ENCODE measurements around the gene G6PD.
"Not testable (repeated sequence)": the region's sequence is repeated elsewhere in the genome, so short reads cannot be mapped to it uniquely, and the experiment has no call there.

The G6PD gene

DNA sequence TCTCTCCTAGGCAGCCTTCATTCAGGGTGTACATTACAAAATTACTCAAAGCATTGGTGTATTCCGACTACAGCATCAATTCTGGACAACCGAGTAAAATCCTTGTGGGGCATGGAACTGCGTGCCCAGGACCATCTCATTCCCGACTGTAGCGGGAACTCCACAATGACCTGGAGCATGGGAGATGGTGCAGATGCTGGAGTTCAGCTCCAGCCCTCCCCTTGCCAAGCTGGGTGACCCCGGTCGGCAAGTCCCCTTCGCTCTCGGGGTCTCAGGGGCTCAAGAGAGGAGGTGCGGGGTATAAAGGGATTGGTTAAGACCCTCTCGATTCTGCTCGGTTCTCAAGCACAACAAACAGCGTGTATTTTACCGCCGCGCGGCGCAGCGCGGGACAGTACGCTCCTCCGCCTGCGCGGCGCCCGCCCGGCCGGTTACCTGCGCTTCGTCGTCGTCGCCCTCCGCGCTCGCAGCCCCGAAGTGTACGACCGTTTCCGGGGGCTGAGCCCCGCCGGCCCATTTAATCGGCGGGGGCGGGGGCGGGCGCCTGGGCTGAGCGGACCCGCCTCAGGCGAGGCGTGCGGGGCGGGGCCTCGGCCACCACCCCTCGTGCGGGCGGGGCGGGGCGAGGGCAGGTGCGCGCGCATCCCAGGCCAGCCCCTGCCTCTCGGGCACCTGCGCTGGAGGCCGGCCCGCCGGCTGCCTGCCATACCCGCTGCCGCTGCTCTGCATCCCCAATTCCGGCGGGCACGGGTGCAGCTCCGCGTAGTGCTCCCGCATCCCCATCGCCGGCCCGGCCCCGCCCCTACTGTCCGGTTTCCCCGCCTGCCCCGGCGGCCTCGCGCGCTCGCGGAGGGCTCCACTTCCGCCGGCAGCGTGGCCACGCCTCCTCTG, at the start of gene G6PD:
TSS of gene G6PD (minus strand) at position 493 of the 891 bp plus-strand sequence. CDS start 691 bp downstream, outside the sequence.
- DNase-seq (ENCODE audit: low read depth in 1 of 2, low spot score in 1 of 2): peak; percentile 52 to 75

DNA sequence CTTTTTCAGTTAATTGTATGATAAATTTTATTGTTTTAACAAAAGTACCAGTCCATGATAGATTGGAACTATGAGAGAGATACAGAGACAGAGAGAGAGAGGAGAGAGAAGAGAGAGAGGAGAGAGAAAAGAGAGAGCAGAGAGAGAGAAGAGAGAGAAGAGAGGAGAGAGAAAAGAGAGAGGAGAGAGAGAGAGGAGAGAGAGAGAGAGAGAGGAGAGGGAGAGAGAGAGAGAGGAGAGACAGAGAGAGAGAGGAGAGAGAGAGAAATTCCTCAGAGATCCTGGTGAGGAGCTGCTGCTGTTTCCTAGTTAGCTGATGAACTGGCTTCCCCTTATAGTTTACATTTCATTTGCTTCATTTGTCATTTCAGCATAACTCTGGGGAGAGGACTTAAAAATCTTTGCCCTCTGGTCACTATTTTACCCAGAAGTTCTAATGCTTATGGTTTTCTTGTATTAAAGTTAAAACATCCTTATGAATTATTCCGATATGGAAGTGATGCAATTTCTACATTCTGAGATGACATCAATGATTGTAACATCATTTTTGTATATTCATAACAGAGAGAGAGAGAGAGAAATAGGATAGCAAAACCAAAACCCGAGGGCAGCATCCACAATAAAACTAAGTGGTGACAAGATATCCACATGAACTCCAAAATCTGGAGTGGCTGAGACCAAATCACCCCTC, 49.1 kb upstream of the G6PD start:
- no peak for DNase-seq (ENCODE audit: low read depth in 1 of 2, low spot score in 1 of 2)

DNA sequence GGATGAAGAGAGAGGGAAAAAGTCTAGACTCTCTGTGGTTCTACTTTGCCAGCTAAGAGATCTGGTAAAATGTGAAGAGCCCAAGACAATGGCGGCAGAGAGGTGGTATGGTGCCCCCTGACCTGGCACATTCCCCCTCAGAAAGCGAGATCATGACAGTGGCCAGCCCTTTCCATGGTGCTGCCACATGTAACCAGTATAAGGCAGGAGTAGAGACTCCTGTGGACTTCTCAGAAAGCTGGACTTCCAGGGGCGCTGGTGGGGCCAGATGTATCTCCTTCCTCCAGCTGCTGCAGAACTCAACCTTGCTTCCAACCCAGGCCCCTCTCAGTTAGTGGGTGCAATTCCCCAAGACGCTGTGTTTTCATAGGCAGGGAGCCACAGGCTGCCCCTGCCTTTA, 47.8 kb upstream of the G6PD start:
- DNase-seq (ENCODE audit: low read depth in 1 of 2, low spot score in 1 of 2): no peak

DNA sequence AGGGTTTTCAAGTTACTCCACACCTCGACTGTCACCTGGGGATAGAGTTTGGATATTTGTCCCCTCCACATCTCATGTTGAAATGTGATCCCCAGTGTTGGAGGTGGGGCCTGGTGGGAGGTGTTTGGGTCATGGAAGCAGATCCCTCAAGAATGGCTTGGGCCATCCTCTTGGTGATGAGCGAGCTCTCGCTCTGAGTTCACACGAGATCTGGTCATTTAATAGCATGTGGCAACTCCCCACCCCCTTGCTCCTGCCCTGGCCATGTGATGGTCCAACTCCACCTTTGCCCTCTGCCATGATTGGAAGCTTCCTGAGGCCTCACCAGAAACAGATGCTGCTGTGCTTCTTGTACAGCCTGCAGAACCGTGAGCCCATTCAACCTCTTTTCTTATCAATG, 46.6 kb upstream of the G6PD start:
- DNase-seq (ENCODE audit: low read depth in 1 of 2, low spot score in 1 of 2): no peak

DNA sequence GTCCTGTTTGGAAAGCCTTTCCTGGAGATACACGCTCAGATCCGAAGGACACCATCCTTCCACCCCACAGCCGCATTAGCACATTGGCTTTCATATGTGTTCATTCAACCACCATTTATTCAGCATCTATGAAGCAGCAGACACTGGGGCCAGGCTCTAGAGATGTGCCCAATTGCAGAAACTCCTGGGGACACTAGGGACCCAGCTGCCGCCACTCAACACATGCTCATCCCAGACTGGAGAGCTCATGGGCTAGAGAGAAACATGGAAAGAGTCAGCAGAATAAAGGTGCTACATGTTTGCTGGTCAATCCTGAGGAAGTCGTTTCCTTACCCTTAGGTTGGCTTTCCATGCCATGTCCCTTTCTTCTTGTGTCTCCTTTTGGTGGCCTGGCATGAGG, 45.9 kb upstream of the G6PD start:
- no peak for DNase-seq (ENCODE audit: low read depth in 1 of 2, low spot score in 1 of 2)

DNA sequence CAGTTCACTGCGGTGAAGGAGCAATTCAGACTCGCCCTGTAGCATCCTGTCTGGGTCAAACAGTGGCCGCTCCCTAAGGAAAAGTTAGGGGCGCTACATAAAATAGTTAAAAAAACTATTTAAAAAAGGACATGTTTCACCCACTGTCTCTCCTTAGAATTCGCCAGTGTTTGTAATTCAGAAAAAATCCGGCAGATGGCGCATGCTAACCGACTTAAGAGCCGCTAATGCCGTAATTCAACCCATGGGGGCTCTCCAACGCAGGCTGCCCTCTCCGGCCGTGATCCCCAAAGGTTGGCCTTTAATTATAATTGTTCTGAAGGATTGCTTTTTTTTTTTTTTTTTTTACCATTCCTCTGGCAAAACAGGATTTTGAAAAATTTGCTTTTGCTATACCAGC, 43.8 kb upstream of the G6PD start:
- DNase-seq (ENCODE audit: low read depth in 1 of 2, low spot score in 1 of 2): not testable (repeated sequence)

- DNase-seq (ENCODE audit: low read depth in 1 of 2, low spot score in 1 of 2): not testable (repeated sequence)
Observed at GRCh38 chrX:154584585-154585183, 38.0 kb upstream of the G6PD start, which contains the start of gene CTAG1A. Gene CTAG1A, plus strand, starts transcription at chrX:154585133. Its CDS starts 74 bp downstream, at chrX:154585207.

DNA sequence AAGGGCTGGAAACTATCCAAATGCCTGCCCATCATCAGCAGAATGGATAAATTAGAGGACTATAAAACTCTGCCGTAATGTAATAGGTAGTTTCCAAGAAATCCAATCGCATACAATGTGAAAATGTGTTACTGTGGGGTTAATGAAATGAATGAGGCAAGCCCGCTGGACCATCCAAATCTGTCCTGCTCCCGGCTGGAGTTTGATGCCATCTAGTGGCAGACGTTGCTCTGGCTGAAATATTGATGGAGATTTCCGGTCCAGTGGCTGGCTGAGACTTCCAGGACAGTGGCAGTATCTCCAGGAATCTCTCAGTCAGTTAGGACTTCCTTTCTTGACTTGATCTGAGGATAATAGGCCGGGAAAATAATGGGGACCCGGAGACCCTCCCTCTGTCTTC, 36.3 kb upstream of the G6PD start:
- DNase-seq (ENCODE audit: low read depth in 1 of 2, low spot score in 1 of 2): not testable (repeated sequence)

- not testable (repeated sequence) for DNase-seq (ENCODE audit: low read depth in 1 of 2, low spot score in 1 of 2)
Observed at GRCh38 chrX:154575076-154575475, 28.4 kb upstream of the G6PD start.

GRCh38 chrX:154573061-154573460, 26.4 kb upstream of the G6PD start:
- not testable (repeated sequence) for DNase-seq (ENCODE audit: low read depth in 1 of 2, low spot score in 1 of 2)

DNA sequence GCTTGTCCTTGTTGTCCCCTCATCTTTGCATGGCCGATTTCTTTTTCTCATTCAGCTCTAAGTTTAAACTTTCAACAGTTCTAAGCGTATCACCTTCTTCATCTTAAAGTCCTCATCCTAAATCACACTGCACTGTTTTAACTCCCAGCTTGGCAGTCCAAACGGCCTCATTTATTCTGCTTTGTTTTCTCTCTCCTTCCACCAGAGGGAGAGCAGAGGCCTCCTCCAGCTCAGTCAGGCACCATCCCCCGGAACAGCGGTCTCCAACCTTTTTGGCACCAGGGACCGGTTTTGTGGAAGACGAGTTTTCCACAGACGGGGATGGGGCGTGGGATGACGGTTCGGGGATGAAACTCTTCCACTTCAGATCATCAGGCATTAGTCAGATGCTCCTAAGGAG, 23.7 kb upstream of the G6PD start:
- DNase-seq (ENCODE audit: low read depth in 1 of 2, low spot score in 1 of 2): not testable (repeated sequence)

DNA sequence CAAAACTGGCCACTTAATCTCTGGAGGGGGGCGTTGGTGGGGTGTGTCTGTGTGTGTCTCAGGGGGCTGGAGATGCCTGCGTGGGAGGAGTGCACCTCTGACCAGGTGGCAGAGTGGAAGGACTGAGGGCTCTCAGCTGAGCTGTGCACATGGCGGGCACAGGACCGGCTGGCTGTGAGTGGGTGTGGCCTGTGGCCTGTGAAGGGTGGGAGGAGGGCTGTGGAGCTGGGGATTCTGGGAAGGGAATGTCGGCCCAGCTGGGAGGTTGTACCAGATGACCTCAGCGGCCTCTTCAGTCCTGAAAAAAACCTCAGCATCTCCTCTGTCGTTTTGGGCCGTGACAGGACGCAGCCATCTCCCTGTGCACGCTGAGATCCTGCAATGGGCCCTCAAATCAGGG, 15.6 kb upstream of the G6PD start:
- not testable (repeated sequence) for DNase-seq (ENCODE audit: low read depth in 1 of 2, low spot score in 1 of 2)

GRCh38 chrX:154560326-154560725, 13.7 kb upstream of the G6PD start:
- DNase-seq (ENCODE audit: low read depth in 1 of 2, low spot score in 1 of 2): not testable (repeated sequence)

- DNase-seq (ENCODE audit: low read depth in 1 of 2, low spot score in 1 of 2): not testable (repeated sequence)
Observed at GRCh38 chrX:154558896-154559295, 12.2 kb upstream of the G6PD start.

DNA sequence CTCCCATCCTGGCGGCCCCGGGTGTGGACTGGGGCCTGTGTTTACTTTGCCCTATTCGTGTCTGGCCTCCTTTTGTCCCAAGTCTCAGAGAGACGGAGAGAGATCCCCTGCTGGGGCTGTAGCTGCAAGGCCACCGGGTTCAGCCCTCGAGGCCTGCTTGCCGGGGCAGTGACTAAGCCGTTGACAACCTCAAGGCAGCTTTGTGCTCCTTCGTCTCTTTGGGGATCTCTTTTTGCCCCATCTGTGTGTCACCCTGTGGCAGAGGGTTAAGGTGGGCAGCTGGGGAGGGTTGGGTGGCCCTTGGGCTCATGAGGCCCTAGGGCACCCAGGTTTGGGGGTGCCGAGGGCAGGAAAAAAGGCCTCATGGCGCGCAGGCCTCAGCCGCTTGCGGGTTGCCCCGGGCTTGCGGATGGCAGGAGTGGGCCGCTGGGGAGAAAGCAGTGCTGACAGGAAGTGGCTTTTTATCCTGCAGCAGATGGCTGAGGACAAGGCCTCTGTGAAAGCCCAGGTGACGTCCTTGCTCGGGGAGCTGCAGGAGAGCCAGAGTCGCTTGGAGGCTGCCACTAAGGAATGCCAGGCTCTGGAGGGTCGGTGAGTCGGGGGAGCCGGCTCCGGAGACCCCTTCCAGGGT, 11.5 kb upstream of the G6PD start:
- not testable (repeated sequence) for DNase-seq (ENCODE audit: low read depth in 1 of 2, low spot score in 1 of 2)

DNA sequence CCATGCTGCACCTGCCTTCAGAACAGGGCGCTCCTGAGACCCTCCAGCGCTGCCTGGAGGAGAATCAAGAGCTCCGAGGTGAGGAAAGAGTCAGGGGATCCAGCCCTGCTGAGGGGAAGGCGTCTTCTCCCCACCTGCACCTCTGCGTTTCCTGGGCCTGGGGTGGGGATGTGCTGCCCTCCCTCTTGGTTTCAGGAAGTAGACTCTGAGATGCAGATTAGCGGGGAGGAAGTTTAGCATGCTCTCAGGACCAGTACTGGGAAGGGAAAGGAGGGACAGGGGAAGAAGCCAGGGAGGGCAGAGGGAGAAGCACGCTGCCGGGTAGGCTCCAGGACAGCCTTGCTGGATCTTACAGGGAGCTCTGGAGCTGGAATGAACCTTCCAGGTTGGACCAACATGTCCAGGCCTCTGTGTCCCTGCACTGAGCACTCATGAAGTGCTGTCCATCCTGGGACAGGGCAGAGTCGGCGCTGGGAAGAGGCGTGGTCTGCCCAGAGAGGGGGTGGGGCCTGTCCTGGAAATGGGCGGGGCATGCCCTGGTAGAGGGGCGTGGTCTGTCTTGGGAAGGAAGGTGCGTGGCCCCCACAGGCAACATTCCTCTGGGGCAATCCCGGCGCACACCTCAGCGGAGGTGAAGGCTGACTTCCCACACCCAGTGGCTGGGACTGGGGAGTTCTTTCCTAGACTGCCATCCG, 5.6 kb upstream of the G6PD start:
- DNase-seq (ENCODE audit: low read depth in 1 of 2, low spot score in 1 of 2): not testable (repeated sequence)

GRCh38 chrX:154549766-154550165, 3.1 kb upstream of the G6PD start:
- no peak for DNase-seq (ENCODE audit: low read depth in 1 of 2, low spot score in 1 of 2)

DNA sequence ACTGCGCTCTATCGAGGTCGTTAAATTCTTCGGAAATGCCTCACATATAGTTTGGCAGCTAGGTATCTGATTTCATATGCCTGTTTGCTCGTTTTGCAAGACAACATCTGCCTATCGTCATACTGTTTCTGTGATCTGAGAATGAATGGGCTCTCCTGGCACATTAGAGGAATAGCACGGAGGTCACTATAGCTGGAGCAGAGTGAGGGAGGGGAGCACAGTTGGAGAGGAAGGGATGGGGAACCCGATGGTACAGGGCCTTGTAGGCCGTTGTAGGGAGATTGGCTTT, 1.3 kb upstream of the G6PD start:
- no peak for DNase-seq (ENCODE audit: low read depth in 1 of 2, low spot score in 1 of 2)

DNA sequence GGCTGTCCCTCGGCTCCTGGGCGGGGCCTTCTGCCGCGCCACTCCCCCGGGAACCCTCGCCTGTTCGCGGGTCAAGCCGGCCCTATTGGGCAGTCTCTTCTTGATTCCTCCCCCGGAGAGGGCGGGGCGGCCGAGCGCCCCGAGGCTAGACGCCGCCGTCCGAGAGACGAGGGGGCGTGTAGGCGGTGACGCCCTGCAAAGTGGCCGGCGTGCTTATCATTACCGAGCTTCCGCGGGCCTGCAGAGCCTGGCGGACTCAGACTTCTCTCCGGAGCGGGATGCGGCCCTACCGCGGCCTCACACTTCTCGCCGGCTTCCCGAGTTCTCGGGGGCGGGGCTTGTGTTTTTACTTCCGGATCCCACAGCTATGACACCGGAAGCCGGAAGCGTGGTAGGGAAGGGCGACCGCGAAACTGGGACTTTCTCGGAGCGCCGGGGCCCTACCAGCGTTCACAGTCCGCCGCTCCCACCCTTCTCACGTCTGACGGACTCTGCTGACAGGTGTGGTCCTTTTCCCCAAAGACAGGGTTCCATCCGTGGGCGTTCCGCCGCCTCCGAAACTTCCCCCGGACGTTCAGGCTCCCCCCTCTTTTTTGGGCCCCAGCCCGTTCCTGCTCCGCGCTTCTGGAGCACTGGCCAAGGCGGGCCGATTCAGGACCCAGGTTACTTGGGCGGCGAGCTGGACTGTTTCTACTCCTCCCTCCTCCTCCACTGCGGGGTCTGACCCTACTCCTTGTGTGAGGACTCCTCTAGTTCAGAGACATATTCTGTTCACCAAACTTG, 790 bp upstream of the G6PD start, which contains the start of gene IKBKG:
TSS of gene IKBKG (plus strand) at position 376 of the 783 bp plus-strand sequence. CDS start 4,383 bp downstream, outside the sequence.
- DNase-seq (ENCODE audit: low read depth in 1 of 2, low spot score in 1 of 2): peak; percentile 69 to 80

Data from activated T-helper 1 cell treated with anti-CD3 and anti-CD28 coated beads, Interleukin-2, amount 50 U/mL, for 16 hours (primary cell).